ENCODE data around the gene C14orf180. TPM values are rescaled to one million over a fixed set of nuclear protein-coding genes. Genes with fewer than 3 reads are reported as not detected.
"Not testable (repeated sequence)": the region's sequence is repeated elsewhere in the genome, so short reads cannot be mapped to it uniquely, and the experiment has no call there.

Gene C14orf180
- total RNA-seq, 1 donor from 2014 or later, result 40.0 TPM

DNA sequence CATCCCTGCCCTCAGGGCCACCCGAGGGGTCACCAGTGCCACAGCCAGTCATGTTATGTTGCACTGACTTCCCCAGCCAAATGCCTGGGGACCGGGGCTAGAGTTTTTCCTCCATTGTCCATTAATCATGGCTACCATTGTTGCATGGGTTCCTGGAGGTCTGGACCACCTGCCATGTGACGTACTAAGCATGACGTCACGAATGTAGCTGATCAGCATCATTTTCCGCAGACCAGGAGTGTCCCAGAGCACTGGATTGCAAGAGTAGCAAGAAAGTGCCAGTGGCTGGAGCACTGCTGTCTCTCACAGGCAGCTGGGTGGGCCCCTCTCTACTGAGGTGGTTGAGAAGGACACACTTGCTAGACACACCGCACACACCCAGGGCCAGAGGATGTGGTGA lies 6.9 kb upstream of the C14orf180 start:
- intact Hi-C loops (cut with DNase I), result no loop called here
- no peak for ATAC-seq
- no peak for DNase-seq (ENCODE audit: missing footprints)

DNA sequence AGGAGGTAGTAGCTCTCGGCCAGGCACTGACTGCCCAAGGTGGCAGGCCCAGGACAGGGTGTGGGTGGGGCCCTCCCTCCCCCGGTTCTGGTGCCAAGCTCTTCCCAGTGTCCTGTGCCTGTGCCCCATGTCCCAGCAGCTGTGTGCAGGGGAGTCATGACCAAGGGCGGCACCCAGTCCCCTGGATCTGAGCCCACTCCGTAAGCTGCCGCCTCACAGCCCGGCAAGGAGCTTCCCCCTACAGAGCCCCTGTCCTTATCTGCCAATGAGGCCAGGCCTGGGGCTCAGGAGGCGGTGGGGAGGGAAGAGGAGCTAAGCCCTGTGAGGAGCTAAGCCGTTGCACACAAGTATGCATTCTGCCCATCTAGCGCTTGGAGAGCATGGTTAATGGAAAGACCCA lies 5.6 kb upstream of the C14orf180 start:
- peak; percentile 55 for ATAC-seq
- intact Hi-C loops (cut with DNase I), result no loop called here
- no peak for DNase-seq (ENCODE audit: missing footprints)

DNA sequence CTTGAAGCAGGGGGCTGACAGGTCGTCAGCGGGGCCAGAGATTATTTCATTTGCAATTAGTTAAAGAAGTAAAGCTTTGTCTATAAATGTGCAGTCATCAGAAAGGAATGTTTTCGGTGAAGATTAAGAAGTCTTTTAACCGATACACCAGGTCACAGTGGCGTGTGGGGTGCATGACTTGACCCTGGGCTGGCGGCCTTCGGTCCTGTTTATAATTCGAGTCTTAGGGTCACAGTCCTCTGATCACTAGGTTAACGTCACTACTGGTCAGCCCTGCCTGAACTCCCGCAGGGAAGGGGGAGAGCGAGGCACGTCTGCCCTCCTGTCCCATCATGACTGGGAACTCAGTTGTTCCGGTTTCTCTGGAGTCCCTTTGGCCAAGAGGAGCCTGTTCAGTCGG lies 5.0 kb upstream of the C14orf180 start:
- intact Hi-C loops (cut with DNase I), result no loop called here
- no peak for DNase-seq (ENCODE audit: missing footprints)
- ATAC-seq, result no peak

DNA sequence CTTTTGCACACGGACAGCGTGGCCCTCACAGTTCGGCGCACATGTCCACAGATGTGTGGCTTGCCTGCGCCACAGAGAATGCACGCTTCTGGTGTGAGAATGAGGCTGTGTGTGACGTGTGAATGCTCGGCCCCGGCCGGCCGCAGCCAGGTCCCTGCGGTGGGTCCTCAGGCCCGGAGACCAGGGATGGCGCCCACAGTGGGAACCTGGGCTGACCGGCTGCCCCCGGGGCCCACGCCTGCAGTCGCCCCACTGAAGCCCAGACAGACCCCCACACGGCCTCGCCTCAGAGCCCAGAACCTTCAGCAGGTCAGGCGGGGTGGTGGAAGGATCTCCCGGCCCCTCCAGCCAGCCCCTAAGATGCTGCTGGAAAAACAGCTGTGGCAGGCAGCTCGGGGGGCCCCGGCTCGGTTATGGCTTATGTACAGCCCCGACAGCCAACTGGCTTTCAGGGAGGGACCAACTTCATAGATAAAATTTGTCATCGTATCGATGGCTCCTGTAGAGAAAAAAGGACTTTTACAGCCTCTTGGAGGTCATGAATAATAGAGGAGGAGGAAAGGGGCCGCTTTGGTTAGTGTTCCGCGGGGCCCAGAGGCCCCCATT lies 4.5 kb upstream of the C14orf180 start:
- ATAC-seq (no peak), DNase-seq (ENCODE audit: missing footprints) (no peak)
- intact Hi-C loops (cut with DNase I), result no loop called here

DNA sequence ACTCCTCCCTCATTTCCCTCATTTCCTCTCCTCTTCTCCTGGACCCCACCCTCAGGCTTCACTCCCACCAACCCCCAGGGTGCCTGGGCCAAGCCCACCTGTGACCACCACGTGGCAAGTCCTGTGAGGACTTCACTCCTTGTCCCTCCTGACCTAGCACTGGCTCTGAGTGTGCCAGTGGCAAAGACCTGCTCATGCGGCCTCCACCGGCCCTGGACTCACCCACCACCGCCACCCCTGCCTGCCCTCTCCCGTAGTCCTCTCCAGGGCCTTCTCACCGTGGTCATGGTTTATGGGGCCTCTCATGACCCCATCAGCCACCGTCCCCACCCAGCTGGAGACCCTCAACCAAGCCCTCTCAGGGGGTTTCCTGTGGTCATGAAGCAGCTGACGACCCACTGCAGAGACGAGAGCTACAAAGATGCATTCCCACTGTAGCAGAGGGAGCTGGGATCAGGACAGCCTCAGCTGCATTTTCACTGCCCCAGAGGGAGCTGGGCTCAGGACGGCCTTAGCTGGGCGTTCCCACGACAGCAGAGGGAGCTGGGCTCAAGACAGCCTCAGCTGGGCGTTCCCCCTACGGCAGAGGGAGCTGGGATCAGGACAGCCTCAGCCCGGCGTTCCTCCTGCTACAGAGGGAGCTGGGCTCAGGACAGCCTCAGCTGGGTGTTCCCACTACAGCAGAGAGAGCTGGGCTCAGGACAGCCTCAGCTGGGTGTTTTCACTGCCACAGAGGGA lies 3.2 kb upstream of the C14orf180 start:
- no peak for ATAC-seq

DNA sequence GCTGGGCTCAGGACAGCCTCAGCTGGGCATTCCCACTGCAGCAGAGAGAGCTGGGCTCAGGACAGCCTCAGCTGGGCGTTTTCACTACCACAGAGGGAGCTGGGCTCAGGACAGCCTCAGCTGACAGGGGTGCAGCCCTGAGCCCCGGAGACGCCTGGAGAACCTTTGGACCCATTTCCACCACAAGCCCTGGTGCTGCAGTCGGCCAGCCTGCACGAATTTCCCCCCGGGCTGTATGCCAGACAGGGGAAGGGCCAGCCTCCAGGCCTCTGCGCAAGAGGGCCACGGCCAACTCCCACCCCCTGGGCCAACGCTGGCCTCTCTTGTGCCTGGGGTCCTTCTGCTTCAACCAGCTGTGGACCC lies 2.6 kb upstream of the C14orf180 start:
- intact Hi-C loops (cut with DNase I), result no loop called here
- DNase-seq (ENCODE audit: missing footprints), result no peak
- ATAC-seq, result no peak

More for the DNA sequence above, 3.2 kb upstream of the C14orf180 start:
- intact Hi-C loops (cut with DNase I), result no loop called here
- no peak for DNase-seq (ENCODE audit: missing footprints)

DNA sequence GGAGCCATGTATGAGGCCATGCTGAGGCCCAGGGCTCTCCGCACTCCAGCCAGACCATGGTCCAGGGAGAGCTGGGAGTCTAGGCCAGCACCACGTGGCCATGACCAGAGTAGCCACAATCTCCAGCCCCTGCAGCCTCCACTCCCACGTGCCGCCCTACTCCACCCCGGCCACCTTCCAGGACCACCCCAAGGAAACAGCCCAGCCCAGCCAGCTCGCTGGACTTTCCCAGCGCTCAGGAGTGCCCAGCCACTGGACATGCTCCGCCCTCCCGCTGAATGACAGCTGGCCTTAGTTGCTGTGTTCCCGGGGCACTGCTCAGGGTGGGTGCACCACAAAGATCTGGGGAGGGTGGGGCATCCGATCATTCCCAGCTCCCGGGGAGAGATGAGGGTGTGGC lies 2.1 kb upstream of the C14orf180 start:
- DNase-seq (ENCODE audit: missing footprints), result no peak
- intact Hi-C loops (cut with DNase I), result no loop called here
- no peak for ATAC-seq

DNA sequence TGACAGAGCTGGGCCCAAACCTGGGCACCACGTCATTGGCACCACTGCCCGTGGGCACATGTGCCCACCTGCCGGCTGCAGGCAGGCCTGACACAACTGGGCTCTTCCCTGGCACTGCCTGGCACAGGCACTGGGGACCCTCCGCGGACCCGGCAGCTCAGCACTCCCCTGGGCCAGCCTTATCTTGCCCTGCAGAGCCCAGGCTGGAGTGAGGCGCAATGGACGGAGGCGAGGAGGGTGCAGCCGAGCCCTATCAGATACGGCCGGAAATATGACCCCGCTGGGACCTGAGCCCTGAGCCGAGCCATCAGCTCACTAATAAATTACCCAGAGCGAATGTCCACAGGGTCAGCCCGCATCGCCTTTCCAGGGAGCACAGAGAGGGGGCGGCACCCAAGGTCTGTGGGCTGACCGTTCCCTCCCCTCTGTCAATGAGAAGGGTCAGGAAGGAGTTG lies 1.7 kb upstream of the C14orf180 start:
- intact Hi-C loops (cut with DNase I), result no loop called here
- ATAC-seq (no peak), DNase-seq (ENCODE audit: missing footprints) (no peak)

DNA sequence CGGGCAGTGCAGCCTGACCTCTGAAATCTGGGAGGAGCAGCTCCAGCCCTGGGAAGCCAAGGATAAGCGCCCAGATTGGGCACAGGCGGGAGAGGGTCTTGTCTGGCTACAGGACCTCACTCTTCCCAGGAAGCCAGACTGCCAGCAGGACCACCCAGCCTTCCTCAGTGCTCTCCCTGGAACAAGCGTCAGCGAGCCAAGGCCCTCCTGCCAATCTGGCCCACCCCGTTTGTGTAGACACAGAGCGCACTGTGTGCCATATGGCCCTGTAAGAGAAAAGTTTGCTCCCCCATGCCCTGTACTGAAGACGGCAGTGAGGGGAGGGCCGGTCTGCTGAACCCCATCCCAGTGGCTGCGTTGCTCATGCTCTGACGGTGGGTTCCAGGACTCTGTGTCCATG lies 1.2 kb upstream of the C14orf180 start:
- DNase-seq (ENCODE audit: missing footprints), result no peak
- intact Hi-C loops (cut with DNase I), result no loop called here
- ATAC-seq, result no peak

DNA sequence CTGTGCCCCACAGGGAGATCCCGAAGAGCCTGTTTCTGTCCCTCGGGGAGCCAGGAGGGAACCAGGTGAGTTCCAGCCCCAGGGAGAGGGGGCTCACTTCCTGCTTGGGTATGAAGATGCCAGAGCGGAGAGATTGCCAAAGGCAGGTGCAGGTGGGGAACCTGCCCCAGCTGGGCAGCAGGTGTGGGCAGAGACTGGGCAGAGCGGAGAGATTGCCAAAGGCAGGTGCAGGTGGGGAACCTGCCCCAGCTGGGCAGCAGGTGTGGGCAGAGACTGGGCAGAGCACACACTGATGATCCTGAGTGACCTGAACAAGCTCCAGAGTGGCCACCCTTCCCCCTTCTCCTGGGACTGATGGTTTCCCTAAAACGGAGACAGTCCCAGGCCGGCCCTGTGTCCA lies 375 bp downstream of the C14orf180 start:
- intact Hi-C loops (cut with DNase I); ATAC-seq; DNase-seq (ENCODE audit: missing footprints): not testable (repeated sequence)

DNA sequence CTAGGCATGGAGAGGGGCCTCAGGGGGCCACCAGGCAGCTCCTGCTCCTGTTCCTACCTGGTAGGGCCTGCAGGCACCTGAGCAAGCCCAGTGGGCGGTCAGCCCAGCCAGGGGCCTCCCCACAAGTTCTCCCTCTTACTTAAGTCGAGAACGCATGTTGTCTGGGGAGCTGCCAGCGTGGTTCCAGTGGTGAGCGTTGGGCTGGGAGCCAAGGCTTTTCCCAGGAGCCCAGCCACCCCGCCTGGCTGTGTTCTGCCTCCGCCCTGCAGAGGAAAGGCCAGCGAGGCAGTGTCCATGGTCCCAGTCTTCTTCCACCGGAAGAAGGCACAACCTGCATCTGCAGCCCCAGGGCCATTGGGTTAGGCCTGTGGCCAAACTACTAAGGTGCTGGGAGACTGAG lies 1.4 kb downstream of the C14orf180 start:
- ATAC-seq, result peak; percentile 30
- intact Hi-C loops (cut with DNase I), result no loop called here
- peak; percentile 84 for DNase-seq (ENCODE audit: missing footprints)

DNA sequence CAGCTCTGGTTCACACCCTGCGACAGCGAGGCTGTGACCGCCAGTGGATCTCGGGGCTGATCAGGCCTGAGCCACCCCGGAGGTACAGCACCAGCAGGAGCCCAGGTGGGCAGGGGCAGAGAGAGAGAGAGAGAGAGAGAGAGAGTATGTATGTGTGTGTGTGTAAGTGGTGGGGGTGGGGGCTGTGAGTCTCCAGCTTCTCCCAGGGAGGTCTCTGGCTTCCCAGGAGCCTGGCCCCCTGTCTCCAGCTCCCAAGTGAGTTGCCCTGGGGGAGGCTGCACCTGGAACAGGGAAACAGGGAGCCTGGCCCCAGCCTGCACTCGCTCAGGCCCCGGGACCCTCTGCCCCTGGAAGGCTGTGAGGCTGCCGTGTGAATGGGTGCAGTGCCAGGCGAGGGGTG lies 2.0 kb downstream of the C14orf180 start:
- DNase-seq (ENCODE audit: missing footprints), result no peak
- intact Hi-C loops (cut with DNase I), result no loop called here
- ATAC-seq, result no peak

DNA sequence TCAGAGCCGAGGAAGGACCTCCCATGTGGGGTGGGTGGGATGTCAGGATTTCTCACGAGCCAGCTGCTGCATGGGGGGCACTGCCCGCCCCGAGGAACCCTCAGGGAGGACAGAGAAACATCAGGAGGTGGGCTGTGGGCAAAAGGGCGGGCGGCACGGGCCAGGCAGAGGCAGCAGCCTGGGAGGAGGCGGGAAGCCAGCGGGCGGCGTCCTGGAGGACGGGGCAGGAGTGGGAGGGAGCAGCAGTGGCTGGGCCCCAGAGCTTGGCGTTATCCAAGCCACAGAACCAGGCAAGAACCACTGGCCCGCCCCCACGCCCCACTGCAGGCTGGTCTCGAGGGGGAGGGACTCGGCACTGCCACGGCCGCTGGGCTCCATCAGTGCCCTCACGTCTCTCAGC lies 2.4 kb downstream of the C14orf180 start:
- DNase-seq (ENCODE audit: missing footprints) (peak; percentile 91), ATAC-seq (peak; percentile 68)
- intact Hi-C loops (cut with DNase I), result loop anchor here (1.0 kb wide), 1 partner anchor 142 kb away; the partner anchor contains the start of gene ADSS1

DNA sequence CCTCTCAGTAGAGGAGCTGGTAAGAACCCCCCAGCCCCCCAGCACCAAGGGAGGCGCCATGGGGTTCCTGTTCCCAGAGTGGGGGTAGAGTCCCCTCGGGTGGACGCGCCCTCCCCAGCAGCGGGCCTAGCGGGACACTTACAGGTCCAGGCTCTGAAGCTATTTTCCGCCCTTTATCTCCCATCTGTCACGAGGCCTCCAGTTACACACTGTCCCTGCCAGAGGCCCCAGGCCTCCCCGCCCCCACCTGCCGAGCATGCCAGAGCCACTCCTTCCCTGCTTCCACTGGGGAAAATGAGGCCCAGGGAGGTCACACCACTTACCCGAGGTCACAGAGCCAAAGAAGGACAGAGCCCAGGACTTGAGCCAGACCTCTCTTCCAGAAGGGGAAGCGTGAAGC lies 3.1 kb downstream of the C14orf180 start:
- peak; percentile 70 for ATAC-seq
- intact Hi-C loops (cut with DNase I), result loop anchor here (1.0 kb wide), 1 partner anchor 142 kb away; the partner anchor contains the start of gene ADSS1
- DNase-seq (ENCODE audit: missing footprints), result peak; percentile 88

DNA sequence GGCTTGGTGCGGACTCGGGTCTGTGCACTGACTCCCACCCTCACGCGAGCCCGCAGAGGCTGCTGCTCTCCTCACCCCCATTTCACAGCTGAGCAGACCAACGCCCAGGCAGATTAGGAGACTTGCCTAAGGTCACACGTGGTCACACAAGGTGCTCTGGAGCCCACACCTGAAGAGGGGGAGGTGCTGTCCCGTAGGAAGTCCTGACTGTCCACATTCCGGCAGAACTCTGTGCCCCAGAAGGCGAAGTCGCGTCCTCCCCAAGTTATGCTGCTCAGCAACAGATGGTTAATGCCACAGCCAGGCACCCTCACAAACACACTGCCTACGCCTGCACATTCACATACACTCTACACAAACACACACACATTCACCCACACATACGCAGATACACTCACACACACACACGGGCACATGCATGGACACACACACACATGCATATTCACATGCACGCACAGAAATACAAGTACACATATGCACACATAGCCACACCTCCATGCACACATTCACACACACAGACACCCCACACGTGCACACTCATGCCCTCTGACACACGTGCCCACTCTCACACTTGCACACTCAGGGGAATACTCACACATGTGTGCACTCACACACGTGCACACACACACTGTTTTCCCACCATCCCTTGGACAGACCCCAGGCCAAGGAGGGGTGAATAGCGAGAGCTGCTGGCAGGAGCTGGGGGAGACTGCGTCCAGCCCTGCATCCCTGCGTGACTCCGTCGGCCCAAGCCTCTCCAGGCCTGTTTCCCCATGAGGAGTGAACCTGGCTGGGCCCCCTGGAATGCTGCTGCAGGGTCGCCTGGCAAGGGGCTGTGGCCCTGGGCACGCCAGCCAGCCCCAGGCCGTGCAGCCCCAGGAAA lies 4.1 kb downstream of the C14orf180 start:
- intact Hi-C loops (cut with DNase I), result no loop called here
- DNase-seq (ENCODE audit: missing footprints) (no peak), ATAC-seq (no peak)

DNA sequence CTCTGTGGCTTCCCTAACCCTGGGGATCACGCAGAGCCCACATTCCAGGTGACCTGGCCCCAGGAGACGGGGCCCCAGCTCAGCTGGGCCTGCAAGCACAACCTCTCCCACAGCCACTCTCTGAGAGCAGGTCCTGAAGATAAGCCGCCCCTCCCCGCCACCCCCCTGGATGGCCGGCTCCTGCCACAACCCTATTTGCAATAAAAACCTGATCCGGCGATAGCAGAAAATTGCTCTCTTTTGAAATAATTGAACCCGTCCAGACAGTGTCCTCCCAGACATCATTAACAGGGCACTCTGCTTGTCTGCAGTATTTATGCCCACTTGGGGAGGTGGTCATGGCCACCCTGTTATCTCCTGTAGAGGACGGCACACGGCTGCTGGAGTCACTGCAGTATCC lies 5.0 kb downstream of the C14orf180 start:
- intact Hi-C loops (cut with DNase I), result no loop called here
- ATAC-seq (no peak), DNase-seq (ENCODE audit: missing footprints) (no peak)

DNA sequence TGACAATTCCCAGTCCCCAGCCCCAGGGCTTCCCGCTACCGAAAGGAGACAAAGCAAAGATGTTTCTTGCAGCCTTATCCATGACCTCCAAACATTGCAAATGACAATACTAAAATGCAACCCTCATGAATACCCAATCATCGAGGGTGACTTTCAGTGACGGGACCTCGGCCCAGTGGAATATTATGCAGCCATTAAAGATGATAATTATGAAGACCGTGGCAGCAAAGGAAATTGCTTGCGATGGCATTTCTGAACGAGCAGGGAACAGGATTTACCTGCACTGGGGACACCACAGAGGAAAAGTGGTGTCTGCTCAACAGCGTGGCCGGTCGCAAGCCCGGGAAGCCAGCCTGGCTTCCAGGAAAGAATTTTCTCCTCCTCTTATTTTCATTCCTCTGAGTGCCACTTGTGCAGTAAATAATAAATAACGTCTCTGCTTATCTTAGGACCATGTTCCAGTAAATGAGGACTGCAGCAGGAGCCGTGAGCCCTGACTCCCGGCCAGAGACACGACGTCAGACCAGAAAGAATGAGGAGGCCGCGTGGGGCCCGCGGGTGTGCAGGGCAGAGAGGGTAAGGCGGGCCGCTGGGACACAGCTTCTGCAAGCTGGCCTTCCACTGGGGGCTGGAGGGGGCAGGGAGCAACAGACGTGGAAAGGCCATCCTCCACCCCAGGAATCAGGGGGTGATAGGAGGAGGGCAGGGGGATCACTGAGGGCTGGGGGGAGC lies 6.6 kb downstream of the C14orf180 start:
- ATAC-seq (peak; percentile 24), DNase-seq (ENCODE audit: missing footprints) (no peak)
- intact Hi-C loops (cut with DNase I), result no loop called here

DNA sequence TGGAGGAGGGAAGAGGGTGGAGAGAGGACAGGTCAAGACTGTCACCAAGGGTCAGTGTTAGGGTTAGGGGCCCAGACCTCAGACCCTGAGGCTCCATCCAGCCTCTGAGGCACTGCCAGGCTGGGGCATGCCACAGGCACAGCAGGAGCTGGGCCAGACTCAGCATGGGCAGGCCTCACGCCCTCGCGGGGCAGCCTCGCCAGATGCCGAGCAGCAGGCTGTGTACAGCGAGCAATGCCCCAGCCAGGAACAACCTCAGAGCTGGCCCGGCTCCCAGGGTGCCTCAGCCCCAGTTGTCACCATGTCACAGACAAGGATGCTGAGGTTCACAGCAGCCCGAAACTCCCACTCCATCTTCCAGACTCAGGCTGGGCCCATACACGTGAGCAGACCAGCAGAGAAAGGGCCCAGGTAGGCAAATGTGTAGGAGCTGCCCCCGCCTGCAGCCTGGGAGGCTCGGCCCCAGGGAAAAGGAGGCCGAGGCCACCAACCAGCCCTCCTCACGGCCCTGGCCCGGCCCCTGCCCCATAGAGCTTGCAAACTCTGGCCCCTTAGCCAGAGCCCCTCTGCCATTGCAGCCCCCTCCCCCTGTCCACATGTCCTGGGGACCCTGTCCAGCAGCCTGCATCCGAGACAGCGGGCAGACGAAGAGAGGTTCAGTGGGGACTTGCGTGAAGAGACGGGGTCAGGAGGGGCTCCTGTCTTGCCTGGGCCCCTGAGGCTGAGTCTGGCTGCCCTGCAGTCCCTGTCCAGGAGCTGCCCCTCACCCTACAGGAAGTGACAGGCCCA lies 7.5 kb downstream of the C14orf180 start:
- peak; percentile 37 for ATAC-seq

More for the DNA sequence above, 7.5 kb downstream of the C14orf180 start:
- intact Hi-C loops (cut with DNase I), result no loop called here
- DNase-seq (ENCODE audit: missing footprints), result peak; percentile 89

Data from Right ventricle myocardium inferior (tissue), 1 donor.